K562 (cell line): ENCODE data around the gene CAPN5. TPM values are rescaled to one million over a fixed set of nuclear protein-coding genes. Genes with fewer than 3 reads are reported as not detected.

ENCODE experiments used
- HMGN3 ChIP-seq: IDR thresholded peaks from 2 replicates; pipeline ENCODE4 v1.6.1; 2011; ENCODE audit warnings: borderline replicate concordance, low read depth, mild to moderate bottlenecking, mixed read lengths, low read length; ENCODE audit not compliant: insufficient read length; ENCODE audit errors: extremely low read depth
- MAFK ChIP-seq: IDR thresholded peaks from 2 replicates; pipeline ENCODE4 v1.6.1; 2011; ENCODE audit warnings: low read length, improper control_type of control experiment
- SETDB1 ChIP-seq: IDR thresholded peaks from one replicate; pipeline ENCODE4 v1.6.1; 2012; ENCODE audit warnings: low read length, control low read depth, inconsistent platforms
- SLC30A9 ChIP-seq: fragments of 250-450 bp; sonication (Bioruptor Pico); IDR thresholded peaks from 2 replicates; pipeline ENCODE4 v1.8.0; 2022; ENCODE audit warnings: mild to moderate bottlenecking, moderate library complexity
- STAT5B ChIP-seq: fragments of 250-450 bp; sonication (Bioruptor Pico); IDR thresholded peaks from 2 replicates; pipeline ENCODE4 v1.8.0; 2021; ENCODE audit warnings: mild to moderate bottlenecking, inconsistent platforms
- TCF3 ChIP-seq: sonication (generic); formaldehyde crosslinking; IDR thresholded peaks from 2 replicates; pipeline ENCODE4 v1.4.0; 2020; ENCODE audit warnings: mild to moderate bottlenecking, missing genetic modification reagents
- TEAD2 ChIP-seq: fragments of 450-650 bp; IDR thresholded peaks from 2 replicates; pipeline ENCODE4 v1.6.1; 2016; ENCODE audit warnings: missing genetic modification characterization, control low read depth, missing compliant biosample characterization
- XRCC5 ChIP-seq: fragments of 200-400 bp; formaldehyde crosslinking; IDR thresholded peaks from 2 replicates; pipeline ENCODE4 v1.6.1; 2017; ENCODE audit warnings: low read depth, mild to moderate bottlenecking, low read length
- ZBED1 ChIP-seq: IDR thresholded peaks from 2 replicates; pipeline ENCODE4 v1.6.1; 2014
- ZNF280B ChIP-seq: fragments of 250-450 bp; sonication (Bioruptor Pico); IDR thresholded peaks from 2 replicates; pipeline ENCODE4 v1.5.1; 2021; ENCODE audit warnings: mild to moderate bottlenecking
- polyA plus RNA-seq, 8 experiments: library from polyadenylated mRNA; depleted of rRNA in 4 of 8; stranded (reverse) in 5 of 8; unstranded in 3 of 8; fragments of >200 nt; fragmentation: Nextera tagmentation in 2 of 8; fragmentation: Illumina TruSeq in 1 of 8; extraction: Ambion mirVana in 2 of 8; extraction: Trizol in 1 of 8; gene quantifications; 2 replicates each; pipeline versions ENCODE4 v1.2.1 to v1.2.3, GENCODE V29; 2011 to 2014; ENCODE audit warnings: inconsistent platforms in 1 of 8, missing spikeins in 1 of 8
- total RNA-seq, 7 experiments: library from RNA; depleted of rRNA in 6 of 7; stranded (reverse); fragments of >200 nt in 6 of 7; fragmentation: Illumina TruSeq in 2 of 7; extraction: Trizol in 2 of 7; gene quantifications; 2 replicates each; pipeline versions ENCODE4 v1.2.1 to v1.2.3, GENCODE V29; 2011 to 2021; ENCODE audit warnings: low replicate concordance in 1 of 7
- TF ChIP-seq, protein P1 (sequence below): sonication (generic); formaldehyde crosslinking; IDR thresholded peaks from 2 replicates; pipeline ENCODE4 v1.8.0; 2022; ENCODE audit warnings: mild to moderate bottlenecking, low read depth, missing genetic modification reagents

CAPN5 gene
- total and polyA plus RNA-seq, 9 of the 15 experiments (the other 6 are each of a cell fraction or from before 2014, with no cell fraction given), result 0.04 to 0.44 (median 0.14) TPM; not detected in 2

DNA sequence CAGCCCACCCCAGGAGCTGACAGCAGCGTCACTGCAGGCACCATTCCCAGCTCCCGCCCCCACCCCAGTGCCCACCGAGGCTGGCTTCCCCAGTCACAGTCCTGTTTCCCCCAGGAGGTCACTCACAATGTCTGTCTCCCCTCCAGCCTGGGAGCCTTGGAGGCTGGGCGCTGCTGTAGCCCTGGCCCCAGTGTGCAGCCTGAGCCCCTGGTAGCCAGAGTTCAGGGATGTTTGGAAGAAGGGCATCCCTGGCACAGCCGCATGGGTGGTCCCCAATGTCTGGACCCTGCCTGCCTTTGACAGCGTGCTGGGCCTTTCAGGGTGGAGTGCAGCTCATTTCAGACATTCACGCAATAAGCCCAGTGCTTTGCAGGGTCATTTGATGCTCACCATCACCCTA lies 4.3 kb downstream of the CAPN5 start (continued):
- no peak for TF ChIP-seq SETDB1
- TF ChIP-seq ZNF280B (CRISPR knock-in tag), result no peak
- TF ChIP-seq XRCC5, result no peak
- no peak for TF ChIP-seq ZBED1
- no peak for TF ChIP-seq STAT5B (CRISPR knock-in tag)
- TF ChIP-seq, protein P1, sequence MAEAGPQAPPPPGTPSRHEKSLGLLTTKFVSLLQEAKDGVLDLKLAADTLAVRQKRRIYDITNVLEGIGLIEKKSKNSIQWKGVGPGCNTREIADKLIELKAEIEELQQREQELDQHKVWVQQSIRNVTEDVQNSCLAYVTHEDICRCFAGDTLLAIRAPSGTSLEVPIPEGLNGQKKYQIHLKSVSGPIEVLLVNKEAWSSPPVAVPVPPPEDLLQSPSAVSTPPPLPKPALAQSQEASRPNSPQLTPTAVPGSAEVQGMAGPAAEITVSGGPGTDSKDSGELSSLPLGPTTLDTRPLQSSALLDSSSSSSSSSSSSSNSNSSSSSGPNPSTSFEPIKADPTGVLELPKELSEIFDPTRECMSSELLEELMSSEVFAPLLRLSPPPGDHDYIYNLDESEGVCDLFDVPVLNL, result no peak
- no peak for TF ChIP-seq SLC30A9
- TF ChIP-seq TEAD2 (tag), result no peak
- no peak for TF ChIP-seq TCF3 (CRISPR knock-in tag)
- no peak for TF ChIP-seq MAFK
- TF ChIP-seq HMGN3, result no peak
